Endothelial cell of umbilical vein (primary cell): ENCODE data around the gene FURIN. TPM values are rescaled to one million over a fixed set of nuclear protein-coding genes. Genes with fewer than 3 reads are reported as not detected.

Experiments used
- BruUV-seq: library from RNA; stranded (reverse); fragments of 400-500 nt; replicated peaks from 2 replicates; lab custom pipeline; 2021; lab: Mats Ljungman, UMichigan
- CTCF ChIA-PET: fragments of 300-600, 350-600 bp; sonication (Branson Sonifier 250); formaldehyde crosslinking; loops from one replicate; lab custom pipeline; 2021; ENCODE audit warnings: antibody characterized with exemption, inconsistent platforms; lab: Charles Lee
- POLR2A ChIA-PET: fragments of 300-600, 350-600 bp; sonication (Branson Sonifier 250); formaldehyde crosslinking; loops from one replicate; lab custom pipeline; 2021; ENCODE audit warnings: antibody characterized with exemption, inconsistent platforms; lab: Charles Lee
- DNase-seq: peaks from one replicate; pipeline ENCODE4 v3.0.0-alpha.2; 2011; ENCODE audit warnings: low read depth, low spot score
- FAIRE-seq: peaks from 2 replicates; lab custom pipeline; 2011; peaks lifted over from hg19 to GRCh38; lab: Jason Lieb, UNC
- H2AFZ ChIP-seq: 2 replicates; pipeline ENCODE4 v1.6.0; 2012; ENCODE audit warnings: low read depth, low read length, control low read depth, inconsistent platforms
- H3K27ac ChIP-seq: 2 replicates; pipeline ENCODE4 v1.5.1; 2011; ENCODE audit warnings: low read depth, mild to moderate bottlenecking, control low read depth, low read length, moderate library complexity; ENCODE audit not compliant: insufficient read depth
- H3K27me3 ChIP-seq, 2 experiments: 2 replicates each; pipeline versions ENCODE4 v1.6.0 to v1.6.1; 2011; ENCODE audit warnings: low read length in 2 of 2, mixed read lengths in 1 of 2; ENCODE audit not compliant: control insufficient read depth in 2 of 2, insufficient read depth in 2 of 2
- H3K36me3 ChIP-seq, 2 experiments: 2 replicates in 1 of 2; 3 replicates in 1 of 2; pipeline ENCODE4 v1.5.1; 2011; ENCODE audit warnings: low read length in 2 of 2, mild to moderate bottlenecking in 1 of 2, moderate library complexity in 1 of 2; ENCODE audit not compliant: control insufficient read depth in 2 of 2, insufficient read depth in 2 of 2; ENCODE audit errors: extremely low read depth in 1 of 2
- H3K4me1 ChIP-seq: 3 replicates; pipeline ENCODE4 v1.5.1; 2011; ENCODE audit warnings: mild to moderate bottlenecking, low read length; ENCODE audit not compliant: control insufficient read depth, insufficient read depth; ENCODE audit errors: extremely low read depth
- H3K4me2 ChIP-seq: 2 replicates; pipeline ENCODE4 v1.6.1; 2011; ENCODE audit warnings: low read length, control low read depth, mixed read lengths; ENCODE audit not compliant: insufficient read depth
- H3K4me3 ChIP-seq, 3 experiments: fragments of 200-600 bp in 1 of 3; sonication (generic), shearing (Covaris generic) in 1 of 3; replicated peaks in 1 of 3; 2 replicates each; pipeline ENCODE4 v1.5.1; 2011 to 2016; ENCODE audit warnings: control low read depth in 3 of 3, low read length in 3 of 3, mild to moderate bottlenecking in 2 of 3, inconsistent platforms in 1 of 3, low read depth in 1 of 3, moderate library complexity in 1 of 3; ENCODE audit not compliant: insufficient read depth in 1 of 3
- H3K79me2 ChIP-seq: 2 replicates; pipeline ENCODE4 v1.6.0; 2012; ENCODE audit warnings: low read length, inconsistent platforms; ENCODE audit not compliant: control insufficient read depth, insufficient read depth
- H3K9ac ChIP-seq: replicated peaks from 2 replicates; pipeline ENCODE3; 2011; ENCODE audit warnings: low read length, control low read depth; ENCODE audit not compliant: insufficient read depth; ENCODE audit errors: extremely low read depth
- H3K9me1 ChIP-seq: replicated peaks from 3 replicates; pipeline ENCODE4 v1.6.0; 2011; ENCODE audit warnings: mild to moderate bottlenecking, low read length; ENCODE audit not compliant: control insufficient read depth, insufficient read depth; ENCODE audit errors: extremely low read depth
- H3K9me3 ChIP-seq: replicated peaks from 2 replicates; pipeline ENCODE4 v1.5.1; 2012; ENCODE audit warnings: low read length, inconsistent platforms; ENCODE audit not compliant: control insufficient read depth, insufficient read depth
- H4K20me1 ChIP-seq: replicated peaks from 2 replicates; pipeline ENCODE3; 2011; ENCODE audit warnings: mild to moderate bottlenecking, low read length; ENCODE audit not compliant: control insufficient read depth, insufficient read depth; ENCODE audit errors: extremely low read depth
- CTCF ChIP-seq, 2 donors: IDR thresholded peaks; 1 replicate in 1 of 2; 2 replicates in 1 of 2; pipeline ENCODE4 v1.5.1; 2011; ENCODE audit warnings: low read length in 2 of 2, mild to moderate bottlenecking in 2 of 2, moderate library complexity in 2 of 2, control low read depth in 1 of 2, inconsistent platforms in 1 of 2, low read depth in 1 of 2; ENCODE audit not compliant: insufficient read depth in 1 of 2; ENCODE audit errors: extremely low read depth in 1 of 2
- EZH2 ChIP-seq: IDR thresholded peaks from 2 replicates; pipeline ENCODE4 v1.6.1; 2012; ENCODE audit warnings: borderline replicate concordance, low read depth, mild to moderate bottlenecking, moderate library complexity, low read length, inconsistent platforms; ENCODE audit not compliant: severe bottlenecking
- FOS ChIP-seq: IDR thresholded peaks from 2 replicates; pipeline ENCODE4 v1.6.1; 2011; ENCODE audit warnings: mild to moderate bottlenecking, low read length, moderate library complexity, borderline replicate concordance; ENCODE audit not compliant: insufficient read depth
- GATA2 ChIP-seq: IDR thresholded peaks from 2 replicates; pipeline ENCODE4 v1.7.0; 2011; ENCODE audit warnings: low read depth, mild to moderate bottlenecking, moderate library complexity, mixed read lengths, low read length; ENCODE audit not compliant: insufficient read length, insufficient read depth
- JUN ChIP-seq: IDR thresholded peaks from 2 replicates; pipeline ENCODE4 v1.6.1; 2011; ENCODE audit warnings: borderline replicate concordance, low read depth; ENCODE audit not compliant: insufficient read length, insufficient read depth
- MAX ChIP-seq: IDR thresholded peaks from 2 replicates; pipeline ENCODE4 v1.6.1; 2011; ENCODE audit not compliant: insufficient read depth, insufficient read length
- MYC ChIP-seq: IDR thresholded peaks from one replicate; pipeline ENCODE4 v1.6.1; 2011; ENCODE audit warnings: mild to moderate bottlenecking, low read depth, low read length
- POLR2A ChIP-seq: IDR thresholded peaks from 2 replicates; pipeline ENCODE4 v1.6.1; 2012; ENCODE audit warnings: low read depth, mild to moderate bottlenecking, control low read depth, low read length
- POLR2AphosphoS5 ChIP-seq: IDR thresholded peaks from 2 replicates; pipeline ENCODE4 v1.6.1; 2012; ENCODE audit warnings: low read depth, mild to moderate bottlenecking, control low read depth, low read length, moderate library complexity; ENCODE audit not compliant: insufficient read depth
- dilution Hi-C: fragments of 300-500 bp; cut with MboI; formaldehyde crosslinking; loops from one replicate; pipeline ENCODE4 v1.15.0; 2019; ENCODE audit warnings: low sequenced_read_pairs; ENCODE audit not compliant: extremely low pct_ligation_motif_present
- intact Hi-C: fragments of 100-400 bp; cut with micrococcal nuclease; formaldehyde crosslinking; loops from one replicate; pipeline ENCODE4 v1.10.0; 2022
- polyA plus RNA-seq, 4 experiments: library from polyadenylated mRNA; depleted of rRNA in 3 of 4; stranded (reverse) in 3 of 4; unstranded in 1 of 4; fragments of >200 nt; gene quantifications; 2 replicates each; pipeline versions ENCODE4 v1.2.1 to v1.2.3, GENCODE V29; 2011 to 2012; ENCODE audit warnings: missing spikeins in 1 of 4
- total RNA-seq: library from RNA; stranded (reverse); gene quantifications from 2 replicates; pipeline ENCODE4 v1.2.3, GENCODE V29; 2021

The FURIN gene
- total and polyA plus RNA-seq, 2 donors (not counting 3 experiments of a cell fraction or from before 2014, with no cell fraction given), result 77.4 to 131 TPM

- Histone ChIP-seq H3K4me3 (peak overlapping the region; percentile 43 to 67 (median 49)), H3K27ac (peak overlapping the region; percentile 67), H3K9me3 (no peaks in the 10 kb centered on the region), H2AFZ (peak overlapping the region; percentile 80), H4K20me1 (no peaks in the 10 kb centered on the region), H3K9me1 (no peaks in the 10 kb centered on the region), H3K27me3 (no peaks in the 10 kb centered on the region), H3K36me3 (no peaks in the 10 kb centered on the region), H3K79me2 (no peaks in the 10 kb centered on the region), H3K9ac (peak overlapping the region; percentile 70), H3K4me1 (peaks cover 16% of the 10 kb centered on the region), H3K4me2 (peak overlapping the region; percentile 86)
- dilution Hi-C loops, result no loop called here
- BruUV-seq, result TSS peak; percentile 54
- intact Hi-C loops, result loop anchor here (5.0 kb wide), 1 partner anchor 427 kb away; no protein-coding TSS in a partner anchor
- POLR2A ChIA-PET, result no interaction called here
- DNase-seq (no peak), FAIRE-seq (no peak)
- CTCF ChIA-PET, result interaction anchor here (1.3 to 8.1 kb wide), 5 partner anchors 8 to 281 kb away, joined by 4 to 66 read pairs (median 31); partner anchors contain the start of genes MAN2A2 and RCCD1
- TF ChIP-seq MYC (no peak), CTCF (IDR thresholded peaks at IDR 0.05; ENCODE audit: extremely low read depth in 1 of 2, insufficient read depth in 1 of 2, low read depth in 1 of 2, low read length in 2 of 2) (no peak), GATA2 (no peak), JUN (no peak), POLR2A (no peak), FOS (no peak), EZH2 (no peak), MAX (no peak), POLR2AphosphoS5 (no peak)
Observed at GRCh38 chr15:90929246-90930019, 61.0 kb downstream of the FURIN start.
